ENCODE measurements around the gene RPL13. TPM values are rescaled to one million over a fixed set of nuclear protein-coding genes. Genes with fewer than 3 reads are reported as not detected.
"Not testable (repeated sequence)": the region's sequence is repeated elsewhere in the genome, so short reads cannot be mapped to it uniquely, and the experiment has no call there.

Gene RPL13
- total RNA-seq, 2 donors from 2014 or later = 2,683 to 3,154 TPM

GRCh38 chr16:89586853-89587252, 26.4 kb downstream of the RPL13 start:
- no peaks in the 10 kb centered on the region for H3K36me3 Mint-ChIP-seq (ENCODE audit: low read depth)
- H3K27me3 Mint-ChIP-seq = no peaks in the 10 kb centered on the region
- H3K9me3 Mint-ChIP-seq = no peaks in the 10 kb centered on the region
- no peaks in the 10 kb centered on the region for H3K4me1 Mint-ChIP-seq
- H3K4me3 Mint-ChIP-seq = no peak overlapping the region
- ATAC-seq (replicated peaks) = peak; percentile 27
- H3K27ac Mint-ChIP-seq = no peak overlapping the region

- H3K9me3 Mint-ChIP-seq; H3K4me1 Mint-ChIP-seq; H3K36me3 Mint-ChIP-seq (ENCODE audit: low read depth); ATAC-seq (replicated peaks); H3K27me3 Mint-ChIP-seq; H3K4me3 Mint-ChIP-seq; H3K27ac Mint-ChIP-seq: not testable (repeated sequence)
These were observed 27.2 kb downstream of the RPL13 start for GRCh38 chr16:89587676-89588075.

GRCh38 chr16:89588413-89589109, 28.1 kb downstream of the RPL13 start:
- Mint-ChIP-seq H3K9me3 (no peaks in the 10 kb centered on the region), H3K4me3 (no peak overlapping the region), H3K36me3 (ENCODE audit: low read depth) (no peaks in the 10 kb centered on the region), H3K27me3 (no peaks in the 10 kb centered on the region), H3K27ac (no peak overlapping the region), H3K4me1 (peaks cover 1% of the 10 kb centered on the region)
- no peak for ATAC-seq (replicated peaks)

- Mint-ChIP-seq H3K4me3 (no peak overlapping the region), H3K36me3 (ENCODE audit: low read depth) (no peaks in the 10 kb centered on the region), H3K27ac (no peak overlapping the region), H3K4me1 (peaks cover 7% of the 10 kb centered on the region), H3K9me3 (no peaks in the 10 kb centered on the region), H3K27me3 (no peaks in the 10 kb centered on the region)
- no peak for ATAC-seq (replicated peaks)
These were observed 28.9 kb downstream of the RPL13 start for GRCh38 chr16:89589241-89589926.

- ATAC-seq (replicated peaks) = peak; percentile 89
- Mint-ChIP-seq H3K4me3 (peak overlapping the region; percentile 60), H3K9me3 (no peaks in the 10 kb centered on the region), H3K4me1 (peaks cover 7% of the 10 kb centered on the region), H3K27me3 (no peaks in the 10 kb centered on the region), H3K27ac (peak overlapping the region; percentile 77), H3K36me3 (ENCODE audit: low read depth) (no peaks in the 10 kb centered on the region)
These were observed 33.4 kb downstream of the RPL13 start for GRCh38 chr16:89593841-89594240.

- peaks cover 7% of the 10 kb centered on the region for H3K4me1 Mint-ChIP-seq
- no peak overlapping the region for H3K27ac Mint-ChIP-seq
- H3K4me3 Mint-ChIP-seq = no peak overlapping the region
- ATAC-seq (replicated peaks) = no peak
- H3K27me3 Mint-ChIP-seq = no peaks in the 10 kb centered on the region
- no peaks in the 10 kb centered on the region for H3K36me3 Mint-ChIP-seq (ENCODE audit: low read depth)
- no peaks in the 10 kb centered on the region for H3K9me3 Mint-ChIP-seq
These were observed 35.0 kb downstream of the RPL13 start for GRCh38 chr16:89595330-89596060.

GRCh38 chr16:89596061-89596689, 35.7 kb downstream of the RPL13 start:
- Mint-ChIP-seq H3K4me3 (no peak overlapping the region), H3K9me3 (no peaks in the 10 kb centered on the region), H3K4me1 (peaks cover 7% of the 10 kb centered on the region), H3K36me3 (ENCODE audit: low read depth) (no peaks in the 10 kb centered on the region), H3K27ac (no peak overlapping the region), H3K27me3 (no peaks in the 10 kb centered on the region)
- ATAC-seq (replicated peaks) = no peak

GRCh38 chr16:89596957-89597649, 36.6 kb downstream of the RPL13 start:
- Mint-ChIP-seq H3K36me3 (ENCODE audit: low read depth) (no peaks in the 10 kb centered on the region), H3K4me3 (no peak overlapping the region), H3K27me3 (no peaks in the 10 kb centered on the region), H3K4me1 (peaks cover 7% of the 10 kb centered on the region), H3K9me3 (no peaks in the 10 kb centered on the region), H3K27ac (no peak overlapping the region)
- ATAC-seq (replicated peaks) = no peak

GRCh38 chr16:89598199-89598598, 37.7 kb downstream of the RPL13 start:
- ATAC-seq (replicated peaks) = no peak
- Mint-ChIP-seq H3K4me3 (no peak overlapping the region), H3K27ac (no peak overlapping the region), H3K9me3 (no peaks in the 10 kb centered on the region), H3K36me3 (ENCODE audit: low read depth) (no peaks in the 10 kb centered on the region), H3K27me3 (no peaks in the 10 kb centered on the region), H3K4me1 (peaks cover 15% of the 10 kb centered on the region)

- peak; percentile 38 for ATAC-seq (replicated peaks)
- Mint-ChIP-seq H3K4me1 (peaks cover 8% of the 10 kb centered on the region), H3K27me3 (no peaks in the 10 kb centered on the region), H3K36me3 (ENCODE audit: low read depth) (no peaks in the 10 kb centered on the region), H3K4me3 (no peak overlapping the region), H3K27ac (no peak overlapping the region), H3K9me3 (no peaks in the 10 kb centered on the region)
These were observed 39.0 kb downstream of the RPL13 start for GRCh38 chr16:89599451-89599858.

- no peak for ATAC-seq (replicated peaks)
- Mint-ChIP-seq H3K27me3 (no peaks in the 10 kb centered on the region), H3K27ac (no peak overlapping the region), H3K36me3 (ENCODE audit: low read depth) (no peaks in the 10 kb centered on the region), H3K4me3 (no peak overlapping the region), H3K9me3 (no peaks in the 10 kb centered on the region), H3K4me1 (peaks cover 8% of the 10 kb centered on the region)
These were observed 39.4 kb downstream of the RPL13 start for GRCh38 chr16:89599902-89600301.

GRCh38 chr16:89600427-89600826, 39.9 kb downstream of the RPL13 start:
- no peak overlapping the region for H3K27ac Mint-ChIP-seq
- peaks cover 8% of the 10 kb centered on the region for H3K4me1 Mint-ChIP-seq
- no peak for ATAC-seq (replicated peaks)
- H3K9me3 Mint-ChIP-seq = no peaks in the 10 kb centered on the region
- no peak overlapping the region for H3K4me3 Mint-ChIP-seq
- H3K36me3 Mint-ChIP-seq (ENCODE audit: low read depth) = no peaks in the 10 kb centered on the region
- H3K27me3 Mint-ChIP-seq = no peaks in the 10 kb centered on the region

GRCh38 chr16:89600956-89601355, 40.5 kb downstream of the RPL13 start:
- Mint-ChIP-seq H3K27me3 (no peaks in the 10 kb centered on the region), H3K4me3 (no peak overlapping the region)

GRCh38 chr16:89601906-89602272, 41.4 kb downstream of the RPL13 start:
- peaks cover 8% of the 10 kb centered on the region for H3K4me1 Mint-ChIP-seq
- no peaks in the 10 kb centered on the region for H3K36me3 Mint-ChIP-seq (ENCODE audit: low read depth)
- H3K27ac Mint-ChIP-seq = no peak overlapping the region
- ATAC-seq (replicated peaks) = no peak
- H3K27me3 Mint-ChIP-seq = no peaks in the 10 kb centered on the region
- peak overlapping the region; percentile 42 for H3K4me3 Mint-ChIP-seq
- H3K9me3 Mint-ChIP-seq = no peaks in the 10 kb centered on the region

More at GRCh38 chr16:89600956-89601355, 40.5 kb downstream of the RPL13 start:
- ATAC-seq (replicated peaks) = no peak
- Mint-ChIP-seq H3K4me1 (peaks cover 8% of the 10 kb centered on the region), H3K27ac (no peak overlapping the region), H3K9me3 (no peaks in the 10 kb centered on the region), H3K36me3 (ENCODE audit: low read depth) (no peaks in the 10 kb centered on the region)
